Activated CD4-positive, alpha-beta T cell treated with anti-CD3 and anti-CD28 coated beads, Interleukin-2, amount 50 U/mL, for 1 hour (primary cell): Measurements from ENCODE around the gene CLEC4C.
"Not testable (repeated sequence)": the region's sequence is repeated elsewhere in the genome, so short reads cannot be mapped to it uniquely, and the experiment has no call there.

Experiments
- DNase-seq: peaks from one replicate; pipeline ENCODE4 v3.0.0-alpha.2; 2020

CLEC4C gene, protein sequence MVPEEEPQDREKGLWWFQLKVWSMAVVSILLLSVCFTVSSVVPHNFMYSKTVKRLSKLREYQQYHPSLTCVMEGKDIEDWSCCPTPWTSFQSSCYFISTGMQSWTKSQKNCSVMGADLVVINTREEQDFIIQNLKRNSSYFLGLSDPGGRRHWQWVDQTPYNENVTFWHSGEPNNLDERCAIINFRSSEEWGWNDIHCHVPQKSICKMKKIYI

DNA sequence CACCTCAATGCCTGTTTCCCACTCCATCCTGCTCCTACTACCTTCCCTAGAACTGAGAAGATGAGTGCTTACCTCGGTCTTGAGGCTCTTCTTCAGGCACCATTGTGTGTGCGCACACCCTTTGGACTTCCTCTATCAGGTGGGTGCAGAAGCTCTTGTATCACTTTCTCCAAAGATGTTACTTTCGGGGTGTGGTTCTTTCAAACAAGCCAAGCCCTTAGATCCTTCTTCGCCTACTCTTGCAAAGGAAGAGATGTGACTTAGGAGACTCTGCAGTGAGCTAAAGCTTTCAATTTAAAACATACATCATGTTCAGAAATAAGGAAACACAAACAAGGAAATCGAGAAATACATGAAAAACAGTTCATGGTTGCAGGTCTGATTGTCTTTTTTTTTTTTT lies at the start of gene CLEC4C:
TSS of gene CLEC4C (minus strand) at position 130 of the 400 bp plus-strand sequence. CDS start at position 103, 27 bp downstream.
- DNase-seq = no peak

DNA sequence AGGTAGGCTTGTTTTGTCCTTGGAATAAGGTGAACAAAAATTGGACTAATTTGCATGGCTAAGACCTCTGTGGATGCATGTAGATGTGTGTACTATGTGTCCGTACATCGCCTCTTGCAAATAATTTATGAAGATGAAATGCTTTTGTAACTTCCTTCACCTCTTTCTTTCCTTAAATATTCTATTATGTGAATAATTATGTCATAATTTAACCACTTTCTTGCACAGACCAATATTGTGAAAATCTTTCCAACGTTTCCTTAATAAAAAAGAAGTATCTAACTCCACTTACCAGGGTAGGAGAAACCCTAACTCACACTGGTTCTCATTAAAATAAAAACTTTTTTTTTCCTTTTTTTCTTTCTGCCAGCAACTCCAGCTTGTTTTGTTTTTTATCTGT lies 46.0 kb upstream of the CLEC4C start:
- no peak for DNase-seq

DNA sequence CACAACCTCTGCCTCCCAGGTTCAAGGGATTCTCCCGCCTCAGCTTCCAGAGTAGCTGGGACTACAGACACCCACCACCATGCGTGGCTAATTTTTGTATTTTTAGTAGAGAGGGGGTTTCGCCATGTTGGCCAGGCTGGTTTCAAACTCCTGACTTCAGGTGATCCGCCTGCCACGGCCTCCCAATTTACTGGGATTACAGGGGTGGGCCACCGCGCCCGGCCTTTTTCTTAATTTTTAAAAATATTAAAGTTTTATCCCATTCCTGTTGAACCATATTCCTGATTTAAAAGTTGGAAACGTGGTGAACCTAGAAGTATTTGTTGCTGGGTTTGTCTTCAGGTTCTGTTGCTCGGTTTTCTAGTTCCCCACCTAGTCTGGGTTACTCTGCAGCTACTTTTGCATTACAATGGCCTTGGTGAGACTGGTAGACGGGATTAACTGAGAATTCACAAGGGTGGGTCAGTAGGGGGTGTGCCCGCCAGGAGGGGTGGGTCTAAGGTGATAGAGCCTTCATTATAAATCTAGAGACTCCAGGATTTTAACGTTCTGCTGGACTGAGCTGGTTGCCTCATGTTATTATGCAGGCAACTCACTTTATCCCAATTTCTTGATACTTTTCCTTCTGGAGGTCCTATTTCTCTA lies 41.8 kb upstream of the CLEC4C start, which contains the start of gene NANOG:
TSS of gene NANOG (plus strand) at position 519 of the 645 bp plus-strand sequence. CDS start 213 bp downstream, outside the sequence.
- not testable (repeated sequence) for DNase-seq

DNA sequence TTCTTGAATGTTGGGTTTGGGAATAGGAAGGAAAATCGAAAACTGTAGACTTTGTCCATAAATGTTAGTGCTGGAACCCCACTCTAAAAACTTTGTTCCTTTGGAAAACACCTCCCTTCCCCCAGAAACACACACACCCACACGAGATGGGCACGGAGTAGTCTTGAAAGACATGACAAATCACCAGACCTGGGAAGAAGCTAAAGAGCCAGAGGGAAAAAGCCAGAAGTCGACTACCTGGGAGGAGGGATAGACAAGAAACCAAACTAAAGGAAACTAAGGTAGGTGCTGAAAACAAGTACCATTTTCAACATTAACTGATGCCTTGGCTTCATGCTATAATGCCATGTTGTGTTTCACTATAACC lies 41.1 kb upstream of the CLEC4C start:
- no peak for DNase-seq

DNA sequence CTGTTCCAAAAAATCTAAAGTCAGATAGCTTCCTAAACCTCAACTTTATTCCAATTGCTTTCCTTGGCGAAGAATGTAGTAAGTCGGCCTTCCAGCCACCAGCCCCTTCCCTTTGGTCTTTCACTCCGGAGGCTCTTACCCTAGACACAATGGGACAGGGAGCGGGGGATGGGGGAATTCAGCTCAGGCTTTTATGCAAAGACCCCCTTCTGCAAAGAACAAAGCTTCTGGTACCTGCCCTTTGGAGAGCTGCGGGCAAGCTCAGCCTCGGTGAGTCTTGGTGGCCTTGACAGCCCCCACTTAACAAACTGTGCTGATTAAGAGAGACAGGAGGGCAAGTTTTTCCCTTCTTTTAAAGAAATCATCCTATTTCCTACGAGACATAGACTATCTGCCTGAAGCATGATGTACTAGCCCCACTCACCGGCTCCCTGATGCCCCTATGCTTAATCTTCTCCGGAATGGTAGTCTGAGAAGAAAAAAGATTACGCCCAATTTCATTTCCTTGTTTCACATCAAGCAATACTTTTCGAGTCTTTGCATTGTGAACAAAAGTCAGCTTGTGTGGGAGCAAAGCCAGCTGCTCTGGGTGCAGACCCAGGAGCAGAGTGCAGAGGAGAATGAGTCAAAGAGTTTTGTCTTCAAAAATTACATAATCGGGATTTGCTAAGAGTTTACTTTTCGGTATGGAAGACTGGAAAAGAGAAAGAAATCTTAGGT lies 40.6 kb upstream of the CLEC4C start:
- no peak for DNase-seq

DNA sequence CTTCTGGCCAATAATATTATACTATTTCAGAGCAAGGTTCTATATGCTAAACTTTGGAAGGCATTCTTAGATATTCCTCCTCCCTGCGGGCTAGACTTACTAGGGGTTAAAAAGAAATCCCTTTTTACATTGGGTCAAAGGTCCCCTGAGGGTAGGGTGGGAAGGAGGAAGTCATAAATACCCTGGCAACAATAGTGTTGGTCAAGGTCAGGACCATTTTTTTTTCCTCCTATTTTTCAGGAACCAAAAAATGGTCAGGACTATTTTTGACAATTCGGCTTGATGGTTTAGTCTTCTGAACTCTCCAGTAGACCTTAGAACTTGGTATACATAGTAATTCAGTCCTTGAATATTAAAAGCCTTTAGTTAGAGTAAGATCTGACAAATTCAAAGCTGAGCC lies 37.5 kb upstream of the CLEC4C start:
- DNase-seq = no peak

DNA sequence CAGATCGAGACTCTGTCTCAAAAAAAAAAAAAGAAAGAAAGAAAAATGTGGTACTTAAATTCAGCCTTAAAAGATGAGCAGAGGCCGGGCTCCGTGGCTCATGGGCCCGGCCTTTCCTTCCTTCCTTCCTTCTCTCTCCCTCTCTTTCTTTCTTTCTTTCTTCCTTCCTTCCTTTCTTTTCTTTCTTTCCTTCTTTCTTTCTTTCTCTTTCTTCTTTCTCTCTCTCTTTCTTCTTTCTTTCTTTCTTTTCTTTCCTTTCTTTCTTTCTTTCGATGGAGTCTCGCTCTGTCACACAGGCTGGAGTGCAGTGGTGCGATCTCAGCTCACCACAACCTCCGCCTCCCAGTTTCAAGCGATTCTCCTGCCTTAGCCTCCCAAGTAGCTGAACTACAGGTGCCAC lies 36.3 kb upstream of the CLEC4C start:
- DNase-seq = not testable (repeated sequence)

DNA sequence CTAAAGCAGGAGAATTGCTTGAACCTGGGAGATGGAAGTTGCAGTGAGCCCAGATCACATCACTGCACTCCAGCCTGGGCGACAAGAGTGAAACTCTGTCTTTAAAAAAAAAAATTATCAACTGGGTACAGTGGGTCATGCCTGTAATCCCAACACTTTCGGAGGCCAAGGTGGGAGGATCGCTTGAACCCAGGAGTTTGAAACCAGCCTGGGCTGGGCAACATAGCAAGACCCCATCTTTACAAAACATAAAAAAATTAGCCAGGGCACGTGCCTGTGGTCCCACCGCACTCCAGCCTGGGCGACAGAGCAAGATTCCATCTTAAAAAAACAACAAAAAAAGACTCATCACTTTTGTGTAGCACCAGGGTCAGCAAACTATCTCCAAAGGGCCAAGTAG lies 34.9 kb upstream of the CLEC4C start:
- no peak for DNase-seq

DNA sequence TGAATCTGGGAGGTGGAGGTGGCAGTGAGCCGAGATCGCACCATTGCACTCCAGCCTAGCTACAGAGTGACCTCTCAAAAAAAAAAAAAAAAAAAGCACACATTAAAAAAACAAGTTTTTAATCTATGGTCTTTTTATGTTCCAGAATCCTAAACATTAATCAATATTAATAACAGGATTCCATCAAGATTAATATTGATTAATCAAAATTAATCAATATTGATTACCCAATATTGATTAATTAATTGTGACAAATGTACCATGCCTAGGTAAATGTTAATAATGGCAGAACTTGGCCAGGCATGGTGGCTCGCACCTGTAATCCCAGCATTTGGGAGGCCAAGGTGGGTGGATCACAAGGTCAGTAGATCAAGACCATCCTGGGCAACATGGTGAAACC lies 34.1 kb upstream of the CLEC4C start:
- DNase-seq = no peak

DNA sequence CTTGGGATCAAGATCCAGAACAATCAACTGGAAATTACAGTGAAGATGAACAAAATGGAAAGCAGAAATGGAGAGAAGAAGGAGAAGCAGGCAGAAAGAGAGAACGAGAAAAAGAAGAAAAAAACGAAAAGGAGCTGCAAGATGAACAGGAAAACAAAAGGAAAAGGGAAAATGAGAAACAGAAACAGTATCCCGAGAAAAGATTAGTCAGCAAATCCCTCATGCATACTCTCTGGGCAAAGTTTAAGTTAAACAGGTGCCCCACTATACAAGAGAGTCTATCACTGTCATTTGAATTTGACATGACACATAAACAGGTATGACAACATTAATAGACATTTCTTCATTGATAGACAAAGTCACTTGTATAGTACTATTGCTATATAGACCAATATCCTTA lies 22.8 kb upstream of the CLEC4C start:
- no peak for DNase-seq

DNA sequence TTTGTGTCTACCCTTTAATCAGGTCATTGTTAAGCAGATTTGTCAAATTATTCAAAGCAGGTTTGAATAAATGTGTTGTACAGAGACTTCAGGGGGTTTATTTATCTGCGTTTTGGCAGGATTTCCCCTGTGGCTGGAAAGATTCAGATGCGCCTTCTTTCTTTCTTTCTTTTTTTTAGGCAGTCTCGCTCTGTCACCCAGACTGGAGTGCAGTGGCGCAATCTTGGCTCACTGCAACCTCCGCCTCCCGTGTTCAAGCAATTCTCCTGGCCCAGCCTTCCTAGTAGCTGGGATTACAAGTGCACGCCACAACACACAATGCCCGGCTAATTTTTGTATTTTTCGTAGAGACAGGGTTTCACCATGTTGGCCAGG lies 11.6 kb upstream of the CLEC4C start:
- no peak for DNase-seq

DNA sequence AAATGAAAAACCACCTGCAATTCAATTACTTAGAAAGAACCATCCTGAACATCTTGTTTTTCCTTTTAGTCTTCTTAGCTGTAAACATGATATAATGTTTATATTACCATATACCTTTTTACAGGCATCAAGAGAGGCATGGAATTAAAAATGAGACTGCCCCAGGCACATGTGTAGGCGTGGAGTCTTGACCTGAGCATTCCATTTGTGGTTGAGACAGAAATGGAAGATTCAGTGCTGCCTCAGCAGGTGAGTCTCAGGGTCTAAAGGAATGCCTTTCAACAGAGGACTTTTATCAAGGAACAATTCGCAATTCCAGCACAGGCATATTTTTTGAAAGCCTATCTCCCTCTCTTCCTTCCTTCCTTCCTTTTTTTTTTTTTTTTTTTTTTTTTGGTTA lies 9.8 kb upstream of the CLEC4C start:
- DNase-seq = no peak

DNA sequence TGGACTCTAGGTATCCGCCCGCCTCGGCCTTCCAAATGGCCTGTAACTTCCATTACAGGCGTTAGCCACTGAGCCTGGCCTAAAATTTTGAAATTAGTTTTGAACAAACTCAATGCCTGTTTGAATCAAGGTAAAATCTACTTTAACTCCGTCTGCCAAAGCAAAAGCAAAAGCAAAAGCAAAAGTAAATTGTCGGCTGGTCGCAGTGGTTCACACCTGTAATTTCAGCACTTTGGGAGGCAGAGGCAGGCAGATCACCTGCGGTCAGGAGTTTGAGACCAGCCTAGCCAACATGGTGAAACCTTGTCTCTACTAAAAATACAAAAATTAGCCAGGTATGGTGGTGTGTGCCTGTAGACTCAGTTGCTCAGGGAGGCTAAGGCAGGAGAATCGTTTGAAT lies 8.5 kb upstream of the CLEC4C start:
- DNase-seq = not testable (repeated sequence)

DNA sequence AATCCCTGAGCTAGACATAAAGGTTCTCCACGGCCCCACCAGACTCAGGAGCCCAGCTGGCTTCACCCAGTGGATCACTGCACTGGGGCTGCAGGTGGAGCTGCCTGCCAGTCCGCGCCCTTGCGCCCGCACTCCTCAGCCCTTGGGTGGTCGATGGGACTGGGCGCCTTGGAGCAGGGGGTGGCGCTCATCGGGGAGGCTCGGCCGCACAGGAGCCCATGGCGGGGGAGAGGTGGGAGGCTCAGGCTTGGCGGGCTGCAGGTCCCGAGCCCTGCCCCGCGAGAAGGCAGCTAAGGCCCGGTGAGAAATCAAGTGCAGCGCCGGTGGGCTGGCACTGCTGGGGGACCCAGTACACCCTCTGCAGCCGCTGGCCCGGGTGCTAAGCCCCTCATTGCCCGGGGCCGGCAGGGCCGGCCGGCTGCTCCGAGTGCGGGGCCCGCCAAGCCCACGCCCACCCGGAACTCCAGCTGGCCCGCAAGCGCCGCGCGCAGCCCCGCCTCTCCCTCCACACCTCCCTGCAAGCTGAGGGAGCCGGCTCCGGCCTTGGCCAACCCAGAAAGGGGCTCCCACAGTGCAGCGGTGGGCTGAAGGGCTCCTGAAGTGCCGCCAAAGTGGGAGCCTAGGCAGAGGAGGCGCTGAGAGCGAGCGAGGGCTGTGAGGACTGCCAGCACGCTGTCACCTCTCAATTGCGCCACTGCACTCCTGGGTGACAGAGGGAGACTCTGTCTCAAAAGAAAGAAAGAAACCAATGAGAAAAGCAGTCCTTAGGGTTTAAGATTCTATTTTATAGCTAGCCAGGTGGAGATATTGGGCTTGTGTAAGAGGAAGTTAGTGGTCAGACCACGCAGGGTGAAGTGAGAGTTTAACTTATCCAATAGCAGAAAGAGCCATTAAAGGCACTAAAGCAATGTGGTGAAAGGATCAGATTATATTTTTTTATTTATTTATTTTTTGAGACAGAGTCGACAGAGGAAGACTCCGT lies 5.1 kb upstream of the CLEC4C start:
- not testable (repeated sequence) for DNase-seq

DNA sequence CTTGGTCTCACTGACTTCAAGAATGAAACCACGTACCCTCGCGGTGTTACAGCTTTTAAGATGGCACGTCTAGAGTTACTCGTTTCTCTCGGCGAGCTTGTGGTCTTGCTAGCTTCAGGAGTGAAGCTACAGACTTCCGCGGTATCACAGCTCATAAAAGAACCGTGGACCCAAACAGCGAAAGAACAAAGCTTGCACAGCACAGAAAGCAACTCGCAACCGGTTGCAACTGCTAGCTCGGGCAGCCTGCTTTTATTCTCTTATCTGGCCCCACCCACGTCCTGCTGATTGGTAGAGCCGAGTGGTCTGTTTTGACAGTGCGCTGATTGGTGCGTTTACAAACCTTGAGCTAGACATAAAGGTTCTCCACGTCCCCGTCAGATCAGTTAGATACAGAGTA lies 4.2 kb upstream of the CLEC4C start:
- DNase-seq = no peak

DNA sequence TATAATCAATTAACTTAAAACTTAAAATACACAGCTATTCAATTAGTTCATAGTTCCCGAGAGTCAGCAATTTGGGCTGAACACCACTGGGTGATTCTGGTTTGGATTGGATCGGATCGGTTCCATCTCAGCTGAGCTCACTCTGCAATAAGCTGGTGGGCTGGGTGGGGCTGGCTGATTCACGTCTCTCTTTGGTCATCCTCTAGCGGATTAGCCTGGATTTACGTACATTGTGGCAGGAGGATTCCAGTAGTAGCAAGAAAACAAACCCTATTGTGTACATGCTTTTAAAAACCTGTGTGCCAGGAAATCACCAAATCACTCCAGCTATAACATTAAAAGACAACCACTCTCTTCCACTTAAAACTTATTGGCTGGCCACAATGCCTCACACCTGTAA lies 3.2 kb upstream of the CLEC4C start:
- no peak for DNase-seq

DNA sequence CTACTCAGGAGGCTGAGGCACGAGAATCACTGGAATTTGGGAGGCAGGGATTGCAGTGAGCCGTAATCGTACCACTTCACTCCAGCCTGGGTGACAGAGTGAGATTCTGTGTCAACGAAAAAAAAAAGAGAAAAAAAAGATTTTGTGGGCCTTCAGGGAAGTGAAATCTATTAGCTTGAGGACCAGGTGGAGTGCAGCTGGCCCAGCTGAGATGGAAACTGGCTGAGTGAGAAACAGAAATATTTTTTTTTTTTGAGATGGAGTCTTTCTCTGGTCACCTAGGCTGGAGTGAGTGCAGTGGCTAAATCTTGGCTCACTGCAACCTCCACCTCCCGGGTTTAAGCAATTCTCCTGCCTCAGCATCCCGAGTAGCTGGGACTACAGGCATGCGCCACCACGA lies 2.3 kb upstream of the CLEC4C start:
- no peak for DNase-seq

DNA sequence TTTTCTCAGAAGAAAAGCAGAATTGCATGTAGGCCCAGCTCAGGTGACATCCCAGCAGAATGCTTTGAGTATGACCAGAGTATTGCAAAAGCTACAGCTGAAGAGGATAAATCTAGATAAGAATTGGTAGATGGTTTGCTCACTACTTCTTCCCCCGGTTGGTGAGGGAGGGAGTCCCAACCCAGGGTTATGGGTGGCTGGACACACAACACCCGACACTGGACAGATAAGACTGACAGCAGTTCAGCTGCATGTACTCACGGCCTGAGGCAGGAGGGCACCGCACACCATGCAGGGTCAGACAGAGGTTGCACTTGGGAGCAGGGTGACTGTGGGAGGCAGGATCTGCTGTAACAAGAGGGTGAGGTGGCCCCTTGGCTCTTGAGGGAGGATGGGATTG lies 1.7 kb upstream of the CLEC4C start:
- no peak for DNase-seq

DNA sequence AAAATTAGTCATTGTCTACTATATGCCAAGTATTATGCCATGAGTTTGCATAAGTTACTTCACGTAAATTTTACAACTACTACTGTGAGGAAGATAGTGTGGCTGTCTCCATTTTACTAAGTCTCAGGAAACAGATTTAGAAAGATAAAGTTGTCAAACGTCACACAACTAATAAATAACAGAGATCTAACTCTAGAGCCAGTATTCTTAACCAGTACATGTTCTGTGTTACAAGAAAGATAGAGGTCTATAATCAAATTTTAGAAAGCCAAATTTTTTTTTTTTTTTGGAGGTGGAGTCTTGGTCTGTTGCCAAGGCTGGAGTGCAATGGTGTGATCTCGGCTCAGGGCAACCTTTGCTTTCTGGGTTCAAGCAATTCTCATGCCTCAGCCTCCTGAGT lies 14.2 kb downstream of the CLEC4C start:
- no peak for DNase-seq

DNA sequence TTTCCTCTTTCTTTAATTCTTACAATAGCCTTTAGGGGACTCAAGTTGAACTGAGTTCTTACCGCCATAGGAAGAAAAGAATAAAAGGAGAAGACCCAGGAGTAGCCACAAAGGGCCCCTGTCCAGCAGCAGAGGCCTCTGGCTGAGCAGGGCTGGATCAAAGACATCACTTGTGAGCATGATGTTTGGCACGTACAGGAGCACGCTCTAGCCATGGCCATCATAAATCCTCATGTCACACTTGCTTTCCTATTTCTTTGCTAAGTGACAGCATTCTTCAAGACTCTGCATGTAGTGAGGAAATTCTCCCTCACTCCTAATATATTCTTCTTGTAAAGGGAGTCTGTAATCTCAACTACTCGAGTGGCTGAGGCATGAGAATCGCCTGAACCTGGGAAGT lies 15.7 kb downstream of the CLEC4C start:
- no peak for DNase-seq

DNA sequence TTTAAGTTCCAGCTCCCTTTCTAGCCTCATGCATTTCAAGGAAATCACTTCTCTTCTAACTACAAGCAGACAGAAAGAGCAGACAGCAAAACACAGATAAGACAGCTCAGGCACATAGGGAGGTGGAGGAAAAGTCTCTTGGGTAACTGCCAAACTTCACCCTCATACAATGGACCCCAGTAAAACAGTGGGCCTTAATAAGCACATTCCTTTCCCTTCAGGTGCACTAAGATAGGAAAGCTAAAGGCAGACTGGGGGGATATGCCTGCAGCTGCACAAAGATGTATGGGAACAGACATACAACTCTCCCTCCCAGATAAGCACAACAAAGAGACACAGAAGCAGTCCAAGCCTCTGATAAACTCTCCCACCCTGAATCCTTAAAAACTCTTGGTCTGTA lies 16.2 kb downstream of the CLEC4C start:
- DNase-seq = not testable (repeated sequence)

DNA sequence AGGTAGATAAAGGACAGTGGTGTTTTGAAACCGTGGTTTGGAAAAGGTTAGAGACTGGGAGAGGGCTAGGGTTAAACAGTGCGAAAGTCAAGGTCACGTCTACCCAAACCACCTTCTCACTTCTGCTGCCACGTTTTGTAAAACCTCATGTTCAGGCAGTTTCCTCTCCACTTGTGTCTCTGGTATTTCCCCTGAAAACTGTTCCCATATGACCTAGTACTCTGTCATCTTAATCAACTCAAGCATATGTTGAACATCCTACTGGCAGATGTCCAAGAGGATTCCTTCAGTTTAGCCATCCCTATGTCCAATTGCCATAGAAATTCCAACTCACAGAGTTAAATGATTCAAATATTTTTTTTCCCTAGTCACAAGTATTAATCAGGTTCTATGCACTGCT lies 17.4 kb downstream of the CLEC4C start:
- DNase-seq = no peak

DNA sequence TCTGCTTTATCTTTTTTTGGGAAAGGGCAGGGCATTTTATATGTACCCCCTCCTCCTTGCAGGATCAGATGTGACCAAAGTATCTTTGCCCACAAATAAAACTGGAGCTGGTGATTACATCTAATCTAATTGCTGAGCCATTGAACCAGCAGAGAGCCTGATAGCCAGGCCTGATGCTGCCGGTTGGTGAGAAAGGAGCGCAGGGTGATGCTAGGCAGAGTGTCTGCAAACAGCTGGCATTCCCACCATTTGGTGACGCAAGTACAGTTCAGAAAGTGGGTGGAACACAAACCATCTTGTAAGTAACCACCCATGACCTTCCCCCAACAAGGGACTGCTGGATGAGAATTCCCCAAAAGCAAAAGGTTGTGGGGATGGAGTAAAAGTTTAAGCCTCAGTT lies 23.2 kb downstream of the CLEC4C start:
- no peak for DNase-seq
